Activated CD4-positive, alpha-beta T cell treated with anti-CD3 and anti-CD28 coated beads, Interleukin-2, Interleukin-6, amounts not matched to agents 100 ng/mL and 50 ng/mL, durations not matched to agents 16 hours and 8 hours (primary cell): ENCODE measurements around the gene HS1BP3.

Experiments
- DNase-seq: peaks from one replicate; pipeline ENCODE4 v3.0.0-alpha.2; 2020

Gene HS1BP3, protein sequence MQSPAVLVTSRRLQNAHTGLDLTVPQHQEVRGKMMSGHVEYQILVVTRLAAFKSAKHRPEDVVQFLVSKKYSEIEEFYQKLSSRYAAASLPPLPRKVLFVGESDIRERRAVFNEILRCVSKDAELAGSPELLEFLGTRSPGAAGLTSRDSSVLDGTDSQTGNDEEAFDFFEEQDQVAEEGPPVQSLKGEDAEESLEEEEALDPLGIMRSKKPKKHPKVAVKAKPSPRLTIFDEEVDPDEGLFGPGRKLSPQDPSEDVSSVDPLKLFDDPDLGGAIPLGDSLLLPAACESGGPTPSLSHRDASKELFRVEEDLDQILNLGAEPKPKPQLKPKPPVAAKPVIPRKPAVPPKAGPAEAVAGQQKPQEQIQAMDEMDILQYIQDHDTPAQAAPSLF

DNA sequence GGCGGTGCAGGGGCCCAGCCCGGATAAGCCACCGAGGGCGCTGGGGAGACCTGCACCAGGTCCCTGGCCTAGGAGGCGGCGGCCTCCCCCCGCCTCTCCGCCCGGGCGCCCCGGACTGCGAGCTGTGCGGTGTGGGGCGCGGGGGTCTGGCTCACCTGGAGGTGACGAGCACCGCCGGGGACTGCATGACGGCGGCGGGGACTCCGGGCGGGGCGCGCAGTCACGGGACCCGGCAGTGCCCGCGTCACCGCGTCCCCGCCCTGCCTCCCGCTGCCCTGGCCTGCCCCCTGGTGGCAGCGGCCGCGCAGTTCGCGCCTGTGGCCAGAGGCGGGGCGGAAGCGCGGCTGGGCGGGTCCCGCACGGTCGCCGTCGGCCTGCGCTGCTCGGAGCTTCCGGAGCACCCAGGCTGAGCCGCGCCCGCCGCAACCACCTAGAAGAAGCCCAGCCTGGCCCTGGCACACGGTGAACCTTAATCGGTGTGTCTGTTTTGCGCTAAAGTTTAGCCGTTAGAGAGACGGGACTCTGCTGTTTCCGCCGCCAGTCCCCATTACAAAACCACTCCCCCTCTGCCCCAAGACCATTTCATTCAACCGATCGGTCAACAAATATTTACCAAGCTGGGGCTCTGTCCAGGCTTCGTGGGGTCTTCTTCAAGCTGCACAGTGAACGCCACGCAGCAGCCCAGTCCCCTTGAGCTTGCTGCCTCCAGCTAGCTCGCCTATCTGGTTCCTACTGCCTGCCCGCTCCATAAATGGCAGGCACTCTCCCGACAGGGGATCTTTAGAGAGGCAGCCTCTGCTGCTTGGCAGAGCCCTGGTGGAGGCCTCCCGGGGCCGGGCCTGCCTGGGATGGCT, at the start of gene HS1BP3:
Gene HS1BP3 (minus strand): TSS at position 222 of the 854 bp plus-strand sequence. CDS start 35 bp downstream, at position 187.
- DNase-seq = peak; percentile 92

DNA sequence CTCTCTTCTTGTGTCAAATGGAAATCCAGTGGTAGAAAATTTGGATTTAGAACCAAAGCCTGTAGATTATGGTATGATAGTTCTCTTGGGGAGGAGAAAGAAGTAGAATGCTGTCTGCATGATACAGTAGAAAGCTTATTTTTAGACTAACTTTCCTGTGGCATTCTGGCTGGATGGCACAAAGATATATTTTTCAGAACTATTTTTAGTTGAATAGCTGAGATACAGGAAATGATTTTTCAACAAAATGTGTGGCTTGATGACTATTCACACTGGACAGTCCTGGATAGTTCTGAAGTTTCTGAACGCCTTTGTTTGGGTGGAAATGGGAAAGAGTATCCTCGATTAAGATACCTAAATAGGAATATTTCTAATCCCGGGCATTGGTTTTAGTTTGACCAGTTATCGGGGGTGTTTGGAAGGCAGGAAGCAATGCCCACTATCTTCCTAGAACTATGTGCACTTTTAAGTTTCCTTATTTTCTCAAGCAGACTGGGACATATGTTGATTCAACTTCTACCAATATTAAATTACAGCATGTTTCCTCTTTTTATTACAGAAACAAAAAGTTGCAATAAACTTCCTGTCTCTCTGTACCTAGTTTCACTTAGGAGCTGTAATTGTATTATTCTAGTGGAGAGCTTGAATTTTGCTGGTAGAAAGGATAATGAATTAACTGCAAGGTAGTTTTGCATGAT, 48.2 kb upstream of the HS1BP3 start:
- no peak for DNase-seq

DNA sequence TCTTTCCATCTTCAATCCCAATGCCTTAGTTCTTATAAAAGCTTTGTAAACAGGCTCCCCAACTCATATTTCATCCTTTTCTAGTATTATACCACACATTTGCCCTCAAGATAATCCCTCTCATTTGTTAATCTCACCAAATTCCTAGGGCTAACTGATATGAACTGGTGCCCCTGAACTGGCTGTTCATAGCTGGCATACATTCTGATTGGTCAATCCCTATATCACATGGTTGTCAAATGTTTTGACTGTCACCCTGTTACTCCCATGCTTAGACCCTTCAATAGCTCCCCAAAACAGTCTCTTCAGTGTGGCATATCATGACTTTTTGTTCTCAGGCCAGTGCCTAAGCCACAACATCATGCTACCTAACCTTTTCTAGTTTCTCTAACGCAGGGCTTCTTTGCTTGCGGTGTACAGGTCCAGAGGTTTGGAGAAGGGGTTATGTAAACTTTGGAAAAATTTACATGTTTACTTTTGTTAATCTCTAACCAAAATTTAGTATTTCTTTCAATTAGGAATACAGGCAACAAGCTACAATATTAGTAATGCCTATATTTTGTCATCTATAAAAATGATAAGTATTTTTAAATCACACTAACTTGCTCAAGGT, 46.5 kb upstream of the HS1BP3 start:
- no peak for DNase-seq

DNA sequence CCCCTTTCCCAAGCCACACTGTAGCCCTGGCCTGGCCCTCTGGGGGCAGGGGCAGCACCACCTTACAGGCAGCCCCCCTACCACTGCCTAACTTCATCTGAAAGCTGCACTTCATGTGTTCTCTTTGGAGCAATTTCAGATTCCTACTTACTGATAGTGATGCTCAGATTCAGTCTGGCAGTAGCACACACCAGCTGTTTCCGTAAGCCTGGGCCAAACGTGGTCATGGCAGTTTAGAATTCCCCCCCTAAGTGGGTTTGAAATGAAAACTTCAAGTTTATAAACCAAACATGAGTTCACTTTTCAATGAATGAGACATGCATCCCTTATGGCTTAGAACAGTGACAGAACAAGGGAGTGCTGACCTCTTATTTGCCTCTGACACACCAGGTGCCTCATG, 45.5 kb upstream of the HS1BP3 start:
- DNase-seq = no peak

DNA sequence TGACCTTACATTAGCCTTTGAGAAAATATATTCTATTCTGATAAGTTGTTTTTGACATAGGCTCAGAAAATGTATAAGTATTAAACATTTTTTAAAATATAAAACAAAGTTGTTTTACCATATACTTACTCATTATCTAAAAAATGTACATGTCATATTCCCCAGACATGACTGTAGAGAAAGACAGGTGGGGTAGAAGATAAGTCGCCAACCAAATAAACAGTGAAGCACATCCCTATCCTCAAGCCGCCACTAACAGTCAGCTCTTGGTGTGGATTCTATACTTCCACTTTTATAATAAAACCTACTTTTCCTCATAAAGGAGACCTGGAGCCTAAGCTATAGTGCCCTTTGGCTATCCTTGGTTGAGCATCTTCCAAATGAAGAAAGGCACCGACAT, 42.4 kb upstream of the HS1BP3 start:
- DNase-seq = no peak

DNA sequence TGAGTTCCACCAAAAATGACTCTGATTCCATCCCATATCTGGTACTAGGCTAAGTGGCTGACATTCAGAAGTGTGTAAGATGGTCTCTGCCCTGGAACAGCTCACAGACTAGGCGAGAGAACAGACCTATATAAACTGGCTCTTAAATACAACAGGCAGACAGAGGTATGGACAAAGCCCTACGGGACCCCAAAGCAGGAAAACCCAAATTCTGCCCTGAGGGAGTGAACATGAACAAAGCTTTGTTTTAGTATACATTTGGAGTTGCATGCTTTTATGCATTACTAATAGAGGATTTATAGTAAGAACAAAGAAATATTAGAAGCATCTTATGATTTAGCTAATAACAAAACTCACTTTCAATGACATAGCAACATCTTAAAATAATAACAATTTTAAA, 41.2 kb upstream of the HS1BP3 start:
- DNase-seq = no peak

DNA sequence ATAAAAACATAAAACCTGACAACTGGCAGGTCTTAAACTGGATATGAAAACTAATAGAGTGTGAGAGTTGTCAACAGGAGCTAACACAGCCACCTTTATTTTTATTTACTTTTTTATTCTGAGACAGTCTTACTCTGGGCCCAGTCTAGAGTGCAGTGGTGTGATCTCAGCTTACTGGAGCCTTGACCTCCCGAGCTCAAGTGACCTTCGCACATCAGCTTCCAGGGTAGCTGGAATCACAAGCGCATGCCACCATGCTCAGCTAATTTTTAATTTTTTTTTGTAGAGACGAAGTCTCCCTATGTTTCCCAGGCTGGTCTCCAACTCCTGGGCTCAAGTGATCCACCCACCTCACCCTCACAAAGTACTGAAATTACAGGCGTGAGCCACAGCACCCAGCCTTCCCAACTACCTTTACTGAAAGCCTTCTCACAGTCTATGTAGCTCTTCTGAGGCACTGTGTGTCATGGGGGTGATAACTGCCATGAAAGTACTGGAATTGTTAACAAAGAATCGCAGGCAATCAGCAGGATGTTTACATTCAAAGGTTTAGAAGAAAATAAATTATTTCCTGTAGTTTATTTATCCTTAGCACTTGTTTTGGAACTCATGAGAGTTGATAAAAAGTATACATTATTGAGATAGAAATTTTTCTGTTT, 40.3 kb upstream of the HS1BP3 start:
- DNase-seq = no peak

DNA sequence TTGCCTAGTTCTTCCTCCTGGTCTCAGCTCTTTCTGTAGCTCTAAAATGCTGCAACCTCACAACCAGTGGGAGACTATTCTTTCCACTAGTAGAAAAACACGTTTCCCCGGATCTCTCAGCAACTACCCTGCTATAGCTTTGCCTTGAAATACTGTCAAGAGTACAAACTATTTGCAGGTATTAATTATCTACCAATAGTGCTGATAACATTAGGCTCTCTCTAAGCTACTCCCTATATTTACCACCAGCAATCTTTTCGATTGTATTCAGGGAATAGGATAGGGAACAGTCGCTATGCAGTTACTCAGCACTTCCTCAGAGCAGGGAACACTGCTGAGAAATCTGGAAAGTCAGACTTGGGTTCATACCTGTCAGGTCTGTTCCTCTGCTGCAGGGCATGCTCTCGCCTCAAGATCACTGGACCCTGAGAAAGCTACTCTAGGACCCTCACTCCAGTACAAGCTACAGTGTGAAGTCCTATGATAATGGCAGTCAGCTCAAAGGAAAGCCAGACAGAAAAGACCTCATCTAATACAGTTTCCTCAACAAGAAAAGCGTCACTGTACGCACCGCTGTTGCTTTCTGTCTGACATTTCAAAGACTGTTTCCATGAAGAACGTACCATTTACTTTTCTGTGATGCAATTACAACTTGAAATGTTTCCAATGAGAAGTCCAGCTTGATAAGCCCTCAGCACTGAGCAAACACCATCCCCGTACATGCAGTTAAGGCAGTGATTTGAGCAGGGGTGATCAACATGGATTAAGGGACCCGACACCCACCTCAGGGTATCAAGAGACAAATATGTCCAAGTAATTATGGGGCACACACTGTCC, 38.7 kb upstream of the HS1BP3 start:
- no peak for DNase-seq

DNA sequence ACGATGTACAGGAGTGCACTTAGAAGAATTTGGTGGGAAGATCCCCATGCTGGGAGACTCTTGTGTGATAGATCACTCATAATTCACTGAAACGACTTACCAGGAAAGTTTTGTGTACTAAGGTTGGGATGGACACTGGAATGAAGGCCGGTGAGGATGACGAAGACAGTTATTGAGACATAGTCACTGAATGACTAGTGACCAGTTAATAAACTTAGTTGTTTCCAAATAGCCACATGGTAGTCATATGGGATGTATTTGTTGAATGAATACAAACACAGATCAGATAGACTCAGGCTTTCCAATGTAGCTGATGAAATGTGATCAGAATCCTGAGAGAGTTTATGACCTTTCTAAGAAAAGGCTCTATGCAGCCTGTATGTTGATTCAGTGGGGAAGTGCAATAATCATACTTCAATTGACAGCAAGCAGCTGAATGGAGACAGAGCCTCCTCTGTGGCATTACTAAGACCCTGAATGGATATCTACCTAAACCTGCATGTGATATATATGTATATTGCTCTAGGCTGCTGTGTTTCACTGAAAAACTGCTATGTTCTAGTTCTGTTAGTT, 36.4 kb upstream of the HS1BP3 start:
- DNase-seq = no peak

DNA sequence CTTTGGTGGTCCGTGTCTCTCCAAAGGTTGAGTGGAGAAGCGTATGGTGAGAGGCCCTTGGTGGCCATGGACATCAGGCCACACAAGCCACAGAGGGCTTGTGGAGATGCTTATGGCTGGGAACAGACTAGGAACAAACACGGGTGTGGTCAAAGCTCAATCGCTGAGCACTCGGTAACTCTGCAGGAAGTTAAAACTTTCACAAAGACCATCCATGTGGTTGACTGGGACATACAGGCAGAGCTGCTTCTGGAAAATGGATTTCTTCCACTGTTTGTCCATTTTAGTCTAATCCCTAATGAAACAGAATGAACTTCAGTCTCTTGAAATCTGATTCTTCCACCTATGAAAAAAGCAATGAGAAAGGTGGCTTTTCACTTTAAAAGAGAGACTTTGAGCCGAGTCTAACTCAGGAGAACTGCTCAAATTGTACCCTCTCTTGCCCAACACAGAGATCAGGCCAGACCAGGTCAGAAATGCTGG, 33.7 kb upstream of the HS1BP3 start:
- no peak for DNase-seq

DNA sequence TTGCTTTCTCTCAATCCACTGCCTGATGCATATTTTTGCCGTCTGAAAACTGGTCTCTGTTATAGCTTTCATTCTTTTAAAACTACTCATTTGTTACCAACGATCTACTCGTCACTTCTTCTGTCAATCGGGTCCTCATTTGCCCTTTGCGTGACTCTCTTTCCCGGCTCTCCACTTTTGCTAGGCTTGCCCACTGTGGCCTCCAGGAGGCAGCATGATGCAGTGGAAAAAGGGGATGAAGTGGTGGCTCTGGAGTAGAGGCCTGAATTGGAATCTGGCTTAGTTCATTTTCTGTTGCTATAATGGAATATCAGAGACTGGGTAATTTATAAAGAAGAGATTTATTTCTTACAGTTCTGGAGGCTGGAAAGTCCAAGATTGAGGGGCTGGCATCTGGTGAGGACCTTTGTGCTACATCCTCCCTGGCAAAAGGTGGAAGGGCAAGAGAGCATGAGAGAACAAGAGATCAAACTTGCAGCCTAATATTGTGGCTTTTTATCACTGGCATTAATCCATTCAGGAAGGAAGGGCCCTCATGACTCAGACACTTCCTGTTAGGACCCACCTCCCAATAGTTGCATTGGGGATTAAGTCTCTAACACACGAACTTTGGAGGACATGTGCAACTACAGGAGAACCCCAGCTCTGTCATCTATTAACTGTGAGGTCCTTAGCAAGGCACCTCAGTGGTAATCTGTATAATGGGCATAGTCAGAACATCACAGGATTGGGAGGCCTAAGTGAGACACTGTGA, 31.4 kb upstream of the HS1BP3 start:
- DNase-seq = no peak

DNA sequence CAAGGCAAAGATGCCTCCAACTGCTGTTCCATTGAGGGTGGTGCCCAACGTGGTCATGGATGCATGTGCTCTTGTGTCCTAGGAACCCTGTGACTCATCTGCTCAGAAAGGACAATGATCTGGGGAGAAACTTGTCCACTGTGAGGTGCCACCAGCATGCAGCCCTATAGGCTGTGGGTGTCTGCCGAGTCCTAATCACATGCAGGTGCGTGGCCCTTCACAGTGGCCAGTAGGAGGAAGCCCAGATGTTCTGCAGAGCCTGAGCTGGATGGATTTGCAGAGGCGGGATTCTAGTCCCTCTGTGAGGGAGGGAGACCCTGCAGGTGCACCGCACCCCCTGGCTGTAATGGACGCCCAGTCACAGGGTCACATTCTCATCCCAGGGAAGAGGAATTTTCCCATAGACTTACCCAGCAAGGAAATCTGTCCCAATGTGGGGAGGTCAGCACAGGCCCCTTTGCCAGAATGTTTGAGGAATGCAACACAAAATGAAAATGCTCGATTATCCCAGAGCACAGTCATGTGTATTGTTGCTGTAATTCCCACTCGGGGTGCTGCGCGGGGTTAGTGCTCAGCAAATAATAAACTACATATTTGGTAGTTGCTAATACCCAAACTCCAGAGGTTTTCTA, 30.0 kb upstream of the HS1BP3 start:
- DNase-seq = no peak

DNA sequence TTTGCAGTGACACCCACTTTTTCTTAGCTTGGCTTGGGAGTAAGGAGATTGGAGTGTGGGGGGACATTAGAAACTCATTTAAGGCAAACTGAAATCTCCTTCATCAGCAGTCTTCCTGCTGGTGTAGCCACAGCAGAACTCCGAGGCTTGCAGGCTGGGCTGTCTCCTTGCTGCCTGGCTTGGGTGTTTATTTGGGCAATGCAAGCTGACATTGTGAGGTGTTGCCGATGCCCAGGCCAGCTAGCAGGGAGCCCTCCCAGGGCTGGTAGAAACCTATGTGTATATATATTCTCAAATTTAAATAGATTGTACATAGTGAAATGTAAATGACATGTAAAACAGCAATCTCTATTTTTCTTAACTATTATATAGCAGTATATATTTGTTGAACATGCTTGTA, 27.9 kb upstream of the HS1BP3 start:
- no peak for DNase-seq

DNA sequence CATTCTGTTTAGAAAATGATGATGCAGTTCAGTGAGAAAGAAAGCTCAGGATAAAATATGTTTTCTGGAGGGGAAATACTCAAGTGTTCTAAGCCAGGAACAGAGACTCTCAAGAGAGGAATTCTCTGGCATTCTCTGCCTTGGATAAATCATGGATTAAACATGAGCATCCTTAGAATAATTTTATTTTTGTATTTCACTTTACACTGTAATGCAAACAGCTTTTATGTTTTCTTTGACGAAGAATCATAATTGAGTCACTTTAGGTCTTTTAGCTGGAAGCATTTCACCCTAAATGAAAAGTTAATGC, 27.1 kb upstream of the HS1BP3 start:
- no peak for DNase-seq

DNA sequence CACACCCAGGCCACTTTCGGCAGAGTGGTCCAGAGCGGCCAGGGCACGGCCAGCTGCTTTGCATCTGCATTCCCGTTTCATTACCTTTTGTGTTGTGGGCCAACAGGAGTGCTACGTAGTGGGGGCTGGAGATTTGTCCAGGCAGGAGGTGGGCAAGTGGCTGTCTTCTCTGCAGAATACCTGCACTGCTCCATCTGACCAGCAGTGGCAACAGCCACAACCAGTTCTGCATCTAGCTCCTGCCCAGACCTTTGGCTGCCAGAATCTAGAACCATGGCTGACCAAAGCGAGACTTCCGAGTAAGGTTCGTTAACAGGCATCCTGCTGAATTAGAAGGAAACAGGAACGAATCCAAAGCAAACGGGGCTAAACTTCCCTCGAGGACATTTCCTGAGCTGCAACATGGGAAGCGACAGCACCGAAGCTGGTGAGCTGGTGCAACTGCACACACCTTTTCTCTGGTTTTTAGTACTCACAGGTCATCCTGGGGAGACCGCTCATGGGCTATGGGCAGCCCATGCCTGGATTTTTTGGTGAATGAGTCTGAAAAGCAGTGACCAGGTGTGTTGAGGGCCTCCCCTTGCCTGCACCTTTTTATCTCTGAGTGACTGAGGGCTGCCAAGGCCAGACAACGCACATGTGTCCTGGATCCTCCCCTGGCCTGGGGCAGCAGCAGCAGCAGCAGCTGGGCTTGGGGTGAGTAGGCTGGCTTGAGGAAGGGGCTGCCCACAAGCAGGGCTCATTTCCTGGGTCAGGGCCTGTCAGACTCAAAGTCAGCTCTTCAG, 26.6 kb upstream of the HS1BP3 start:
- no peak for DNase-seq

DNA sequence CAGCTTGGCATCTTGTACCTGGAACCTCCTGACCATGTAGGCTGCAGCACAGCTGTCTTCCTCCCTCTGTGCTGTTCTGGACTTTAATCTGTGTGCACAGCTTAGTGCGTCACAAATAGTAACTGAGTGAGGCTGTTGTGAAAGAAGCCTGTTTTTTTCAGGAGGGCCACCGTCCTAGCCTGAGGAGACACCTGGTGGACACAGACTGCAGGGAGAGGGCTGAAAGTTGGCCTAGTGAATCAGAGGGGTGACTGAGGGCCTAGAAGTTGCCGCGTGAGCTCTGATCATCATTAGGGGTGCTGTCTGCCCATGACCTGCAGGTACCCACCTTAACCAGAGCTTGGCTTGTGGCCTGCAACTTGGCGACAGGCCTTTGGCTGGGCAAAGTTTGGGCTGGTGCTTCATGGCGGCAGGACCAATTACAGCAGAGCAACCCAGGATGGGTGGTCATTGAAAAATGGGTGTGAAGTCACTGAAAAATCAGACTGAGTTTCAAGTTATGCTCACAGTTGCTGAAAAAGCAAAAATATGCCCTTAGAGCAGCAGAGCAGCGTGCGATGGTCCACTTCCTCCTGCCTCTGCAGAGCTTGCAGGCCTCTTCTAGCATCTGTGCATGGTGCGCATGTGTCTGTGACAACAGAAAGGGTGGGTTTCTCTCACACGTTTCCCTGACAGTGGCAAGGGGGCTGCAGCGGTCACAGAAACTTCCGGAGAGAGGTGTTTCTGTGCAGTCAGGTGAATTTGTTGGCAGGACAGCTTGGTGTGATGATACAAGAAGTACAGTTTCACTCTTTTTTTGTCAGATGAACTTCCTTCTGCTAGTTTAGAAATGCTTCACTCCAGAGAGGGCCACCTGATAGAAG, 25.7 kb upstream of the HS1BP3 start:
- DNase-seq = no peak

DNA sequence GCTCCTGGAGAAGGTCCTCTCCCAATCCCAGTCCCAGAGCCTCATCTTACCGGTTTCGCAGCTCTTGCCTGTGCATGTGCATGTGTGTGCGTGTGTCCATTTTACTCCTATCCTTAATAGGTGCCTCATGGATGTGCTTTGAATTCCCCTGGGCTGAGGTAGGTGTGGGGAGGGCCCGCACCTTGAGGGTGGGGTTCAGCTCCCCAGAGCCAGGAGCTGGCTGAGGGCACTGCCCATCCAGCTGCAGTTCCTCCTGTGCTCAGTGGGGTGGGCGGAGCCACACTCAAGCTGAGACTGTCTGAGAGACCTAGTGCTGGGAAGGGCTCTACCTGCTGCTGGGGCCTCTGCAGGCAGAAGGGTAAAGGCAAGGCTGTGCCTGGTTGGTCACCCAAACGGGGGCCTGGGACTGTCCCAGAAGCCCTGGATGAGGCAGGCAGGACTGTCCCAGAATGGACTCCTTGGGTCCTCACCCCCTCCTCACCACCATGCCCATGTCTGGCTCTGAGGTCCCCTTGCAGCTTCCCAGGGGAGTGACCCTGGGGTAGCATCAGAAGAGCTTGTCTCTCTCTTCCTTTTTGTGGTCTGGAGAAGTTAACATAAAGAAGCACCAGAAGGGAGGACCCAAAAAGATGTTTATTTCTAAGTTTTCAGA, 24.9 kb upstream of the HS1BP3 start:
- DNase-seq = no peak
